ENCODE results near the gene ANO2.

DNA sequence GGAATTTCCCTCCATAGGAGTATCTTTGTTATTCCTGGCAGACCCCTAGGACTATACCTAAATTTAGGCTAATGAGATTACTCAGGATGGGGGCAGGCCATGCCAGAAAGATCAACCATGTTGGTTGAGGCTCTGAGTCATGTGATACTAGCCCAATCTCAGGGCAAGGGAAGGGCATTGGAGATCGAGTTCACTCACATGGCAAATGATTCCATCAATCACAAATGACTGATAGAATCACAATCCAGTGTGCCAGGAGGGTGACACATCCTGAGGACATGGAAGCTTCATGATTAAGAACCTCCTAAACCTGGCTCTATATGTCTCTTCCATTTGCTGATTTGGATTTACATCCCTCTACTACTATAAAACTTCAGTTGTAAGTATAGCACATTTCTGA lies 330.8 kb downstream of the ANO2 start:
- TF ChIP-seq, protein P1, sequence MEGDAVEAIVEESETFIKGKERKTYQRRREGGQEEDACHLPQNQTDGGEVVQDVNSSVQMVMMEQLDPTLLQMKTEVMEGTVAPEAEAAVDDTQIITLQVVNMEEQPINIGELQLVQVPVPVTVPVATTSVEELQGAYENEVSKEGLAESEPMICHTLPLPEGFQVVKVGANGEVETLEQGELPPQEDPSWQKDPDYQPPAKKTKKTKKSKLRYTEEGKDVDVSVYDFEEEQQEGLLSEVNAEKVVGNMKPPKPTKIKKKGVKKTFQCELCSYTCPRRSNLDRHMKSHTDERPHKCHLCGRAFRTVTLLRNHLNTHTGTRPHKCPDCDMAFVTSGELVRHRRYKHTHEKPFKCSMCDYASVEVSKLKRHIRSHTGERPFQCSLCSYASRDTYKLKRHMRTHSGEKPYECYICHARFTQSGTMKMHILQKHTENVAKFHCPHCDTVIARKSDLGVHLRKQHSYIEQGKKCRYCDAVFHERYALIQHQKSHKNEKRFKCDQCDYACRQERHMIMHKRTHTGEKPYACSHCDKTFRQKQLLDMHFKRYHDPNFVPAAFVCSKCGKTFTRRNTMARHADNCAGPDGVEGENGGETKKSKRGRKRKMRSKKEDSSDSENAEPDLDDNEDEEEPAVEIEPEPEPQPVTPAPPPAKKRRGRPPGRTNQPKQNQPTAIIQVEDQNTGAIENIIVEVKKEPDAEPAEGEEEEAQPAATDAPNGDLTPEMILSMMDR (conservative IDR thresholded peaks at IDR 0.05; ENCODE audit: low read depth, low read length): no peak
- TF ChIP-seq EZH2 (IDR thresholded peaks at IDR 0.05; ENCODE audit: low read length, unreplicated experiment) (no peak), EZH2phosphoT487 (IDR thresholded peaks at IDR 0.05; ENCODE audit: borderline replicate concordance, low read length) (no peak)
